Naive thymus-derived CD4-positive, alpha-beta T cell (primary cell): Measurements from ENCODE around the gene PTPN5. TPM values are rescaled to one million over a fixed set of nuclear protein-coding genes. Genes with fewer than 3 reads are reported as not detected.

Experiments used
- ATAC-seq: fragments of 150-1000 bp; cut with Tn5 transposase; 2 replicates; pipeline ENCODE4 v1.10.0; 2021; ENCODE audit warnings: mild to moderate bottlenecking, moderate library complexity
- CTCF ChIA-PET: fragments of 350-600 bp; sonication (Branson Sonifier 250); formaldehyde crosslinking; loops from one replicate; lab custom pipeline; 2021; ENCODE audit warnings: antibody characterized with exemption; lab: Charles Lee
- POLR2A ChIA-PET: fragments of 350-600 bp; sonication (Branson Sonifier 250); formaldehyde crosslinking; loops from one replicate; lab custom pipeline; 2021; ENCODE audit warnings: antibody characterized with exemption, inconsistent platforms; lab: Charles Lee
- DNase-seq, 9 donors: peaks; one replicate each; pipeline versions ENCODE4 v3.0.0 to v3.0.0-alpha.2; 2020 to 2022; ENCODE audit warnings: mixed read lengths in 1 of 9
- H3K27ac ChIP-seq: one replicate; pipeline ENCODE4 v1.7.0; 2013; ENCODE audit warnings: mild to moderate bottlenecking, low read depth, low read length, moderate library complexity
- H3K27me3 ChIP-seq, 2 donors: one replicate each; pipeline ENCODE4 v1.7.0; 2013; ENCODE audit warnings: low read length in 2 of 2, mild to moderate bottlenecking in 2 of 2, moderate library complexity in 2 of 2; ENCODE audit not compliant: control insufficient read depth in 2 of 2, insufficient read depth in 2 of 2
- H3K36me3 ChIP-seq, 3 experiments: 1 replicate in 2 of 3; 2 replicates in 1 of 3; pipeline ENCODE4 v1.7.0; 2013; ENCODE audit warnings: low read length in 3 of 3, mild to moderate bottlenecking in 3 of 3, moderate library complexity in 1 of 3; ENCODE audit not compliant: insufficient read depth in 3 of 3, control insufficient read depth in 2 of 3
- H3K4me1 ChIP-seq, 2 donors: one replicate each; pipeline ENCODE4 v1.7.0; 2013; ENCODE audit warnings: low read length in 2 of 2, mild to moderate bottlenecking in 2 of 2, moderate library complexity in 1 of 2; ENCODE audit not compliant: control insufficient read depth in 2 of 2, insufficient read depth in 2 of 2
- H3K4me3 ChIP-seq: 2 replicates; pipeline ENCODE4 v1.7.0; 2013; ENCODE audit warnings: mild to moderate bottlenecking, low read length
- H3K9me3 ChIP-seq, 3 experiments: 1 replicate in 2 of 3; 2 replicates in 1 of 3; pipeline ENCODE4 v1.7.0; 2013; ENCODE audit warnings: low read length in 3 of 3; ENCODE audit not compliant: control insufficient read depth in 2 of 3
- H3K27ac Mint-ChIP-seq, 9 donors: one replicate each; pipeline ENCODE4 v1.8.0; 2020 to 2022; ENCODE audit warnings: mixed read lengths in 9 of 9, mild to moderate bottlenecking in 8 of 9, moderate library complexity in 5 of 9, inconsistent platforms in 2 of 9
- H3K27me3 Mint-ChIP-seq, 5 donors: one replicate each; pipeline ENCODE4 v1.8.0; 2021 to 2022; ENCODE audit warnings: mixed read lengths in 5 of 5, mild to moderate bottlenecking in 1 of 5
- H3K36me3 Mint-ChIP-seq, 5 donors: one replicate each; pipeline ENCODE4 v1.8.0; 2020 to 2022; ENCODE audit warnings: mixed read lengths in 5 of 5, mild to moderate bottlenecking in 3 of 5, inconsistent platforms in 1 of 5
- H3K4me1 Mint-ChIP-seq, 7 donors: one replicate each; pipeline ENCODE4 v1.8.0; 2020 to 2022; ENCODE audit warnings: mixed read lengths in 7 of 7, mild to moderate bottlenecking in 3 of 7, inconsistent platforms in 1 of 7
- H3K4me3 Mint-ChIP-seq, 10 donors: one replicate each; pipeline ENCODE4 v1.8.0; 2020 to 2022; ENCODE audit warnings: mild to moderate bottlenecking in 10 of 10, mixed read lengths in 10 of 10, moderate library complexity in 6 of 10, inconsistent platforms in 2 of 10
- H3K9me3 Mint-ChIP-seq, 11 donors: one replicate each; pipeline ENCODE4 v1.8.0; 2020 to 2022; ENCODE audit warnings: mixed read lengths in 11 of 11, mild to moderate bottlenecking in 4 of 11, inconsistent platforms in 1 of 11, moderate library complexity in 1 of 11
- intact Hi-C, 2 donors: fragments of 100-400 bp; cut with micrococcal nuclease; formaldehyde crosslinking; loops; one replicate each; pipeline ENCODE4 v1.15.1; 2023
- polyA plus RNA-seq, 2 donors: library from polyadenylated mRNA; unstranded; fragments of 300-500 nt; fragmentation: Illumina TruSeq; gene quantifications; one replicate each; pipeline ENCODE4 v1.2.3, GENCODE V29; 2021
- total RNA-seq, 6 experiments: library from RNA in 5 of 6; stranded (reverse) in 5 of 6; gene quantifications; 1 replicate in 5 of 6; 2 replicates in 1 of 6; pipeline ENCODE4 v1.2.3 and lab custom pipeline; 2021 to 2026

Gene PTPN5
- total and polyA plus RNA-seq, 7 experiments from 2014 or later, result not detected

- ChIA-PET CTCF (interaction anchor here (1.5 kb wide), 1 partner anchor 35 kb away, joined by 3 read pairs; no protein-coding TSS in a partner anchor), POLR2A (no interaction called here)
- intact Hi-C loops, result loop anchor here (1.0 kb wide), 2 partner anchors 27 to 262 kb away; no protein-coding TSS in a partner anchor
- Mint-ChIP-seq H3K4me3 (peak overlapping the region in 2 of 10 donors; percentile 5 to 21), H3K27me3 (peaks cover 5 to 54% (median 8%) of the 10 kb centered on the region in 5 donors), H3K4me1 (peaks cover 0 to 5% (median 4%) of the 10 kb centered on the region in 7 donors), H3K9me3 (peaks cover 0 to 2% (median 0%) of the 10 kb centered on the region in 11 donors), H3K36me3 (no peaks in the 10 kb centered on the region), H3K27ac (peak overlapping the region in 1 of 9 donors; percentile 72)
- Histone ChIP-seq H3K4me1 (no peaks in the 10 kb centered on the region), H3K36me3 (no peaks in the 10 kb centered on the region), H3K27me3 (no peaks in the 10 kb centered on the region), H3K27ac (no peak overlapping the region), H3K4me3 (no peak overlapping the region), H3K9me3 (no peaks in the 10 kb centered on the region)
- peak in 6 of 9 donors; percentile 4 to 47 (median 25) for DNase-seq
- peak; percentile 49 for ATAC-seq
Observed at GRCh38 chr11:18802381-18803257, 11.0 kb upstream of the PTPN5 start.

GRCh38 chr11:18798799-18799469 lies 7.3 kb upstream of the PTPN5 start:
- H3K27ac Mint-ChIP-seq, result no peak overlapping the region
- H3K4me3 Mint-ChIP-seq, result no peak overlapping the region
- POLR2A ChIA-PET, result no interaction called here
- peaks cover 0 to 5% (median 4%) of the 10 kb centered on the region in 7 donors for H3K4me1 Mint-ChIP-seq
- H3K9me3 Mint-ChIP-seq, result peaks cover 0 to 2% (median 0%) of the 10 kb centered on the region in 11 donors
- no peaks in the 10 kb centered on the region for H3K36me3 ChIP-seq
- ATAC-seq (no peak), DNase-seq (no peak)
- H3K4me1 ChIP-seq, result no peaks in the 10 kb centered on the region
- H3K36me3 Mint-ChIP-seq, result no peaks in the 10 kb centered on the region
- H3K27me3 ChIP-seq, result no peaks in the 10 kb centered on the region
- intact Hi-C loops, result no loop called here
- H3K9me3 ChIP-seq, result no peaks in the 10 kb centered on the region
- peaks cover 14 to 52% (median 18%) of the 10 kb centered on the region in 5 donors for H3K27me3 Mint-ChIP-seq
- H3K4me3 ChIP-seq, result no peak overlapping the region
- H3K27ac ChIP-seq, result no peak overlapping the region
- CTCF ChIA-PET, result interaction anchor here (0.6 kb wide), 1 partner anchor 30 kb away, joined by 3 read pairs; no protein-coding TSS in a partner anchor

GRCh38 chr11:18794956-18795355 lies 3.4 kb upstream of the PTPN5 start:
- no peak overlapping the region for H3K4me3 ChIP-seq
- peaks cover 0 to 3% (median 0%) of the 10 kb centered on the region in 11 donors for H3K9me3 Mint-ChIP-seq
- no peak overlapping the region for H3K27ac ChIP-seq
- peaks cover 0 to 8% (median 6%) of the 10 kb centered on the region in 7 donors for H3K4me1 Mint-ChIP-seq
- no peak overlapping the region for H3K4me3 Mint-ChIP-seq
- no peak for DNase-seq
- ChIA-PET CTCF (no interaction called here), POLR2A (no interaction called here)
- H3K36me3 Mint-ChIP-seq, result no peaks in the 10 kb centered on the region
- H3K9me3 ChIP-seq, result no peaks in the 10 kb centered on the region
- ATAC-seq, result no peak
- intact Hi-C loops, result no loop called here
- no peak overlapping the region for H3K27ac Mint-ChIP-seq
- H3K4me1 ChIP-seq, result no peaks in the 10 kb centered on the region
- H3K36me3 ChIP-seq, result no peaks in the 10 kb centered on the region
- H3K27me3 ChIP-seq, result no peaks in the 10 kb centered on the region
- peaks cover 39 to 54% (median 39%) of the 10 kb centered on the region in 5 donors for H3K27me3 Mint-ChIP-seq

- peak overlapping the region in 4 of 10 donors; percentile 5 to 69 (median 44) for H3K4me3 Mint-ChIP-seq
- no peak overlapping the region for H3K27ac Mint-ChIP-seq
- peaks cover 0 to 8% (median 5%) of the 10 kb centered on the region in 7 donors for H3K4me1 Mint-ChIP-seq
- Histone ChIP-seq H3K4me3 (no peak overlapping the region), H3K27me3 (no peaks in the 10 kb centered on the region), H3K27ac (no peak overlapping the region), H3K4me1 (no peaks in the 10 kb centered on the region), H3K9me3 (no peaks in the 10 kb centered on the region), H3K36me3 (no peaks in the 10 kb centered on the region)
- H3K9me3 Mint-ChIP-seq, result peaks cover 0 to 4% (median 0%) of the 10 kb centered on the region in 11 donors
- no peak for DNase-seq
- no peaks in the 10 kb centered on the region for H3K36me3 Mint-ChIP-seq
- ATAC-seq, result no peak
- CTCF ChIA-PET, result no interaction called here
- H3K27me3 Mint-ChIP-seq, result peaks cover 39 to 67% (median 57%) of the 10 kb centered on the region in 5 donors
- POLR2A ChIA-PET, result no interaction called here
- intact Hi-C loops, result no loop called here
Observed at GRCh38 chr11:18792827-18793226, 1.2 kb upstream of the PTPN5 start.

GRCh38 chr11:18791969-18792628 lies 501 bp upstream of the PTPN5 start:
- no peaks in the 10 kb centered on the region for H3K36me3 ChIP-seq
- no peaks in the 10 kb centered on the region for H3K36me3 Mint-ChIP-seq
- H3K4me1 Mint-ChIP-seq, result peaks cover 0 to 8% (median 5%) of the 10 kb centered on the region in 7 donors
- peak overlapping the region in 4 of 10 donors; percentile 5 to 69 (median 46) for H3K4me3 Mint-ChIP-seq
- peaks cover 0 to 1% (median 0%) of the 10 kb centered on the region in 11 donors for H3K9me3 Mint-ChIP-seq
- no peak overlapping the region for H3K27ac Mint-ChIP-seq
- DNase-seq, result no peak
- ChIA-PET CTCF (no interaction called here), POLR2A (no interaction called here)
- H3K27ac ChIP-seq, result no peak overlapping the region
- H3K4me1 ChIP-seq, result no peaks in the 10 kb centered on the region
- H3K4me3 ChIP-seq, result no peak overlapping the region
- ATAC-seq, result no peak
- peaks cover 37 to 70% (median 60%) of the 10 kb centered on the region in 5 donors for H3K27me3 Mint-ChIP-seq
- intact Hi-C loops, result no loop called here
- H3K27me3 ChIP-seq, result no peaks in the 10 kb centered on the region
- H3K9me3 ChIP-seq, result no peaks in the 10 kb centered on the region

GRCh38 chr11:18790883-18791206 lies 753 bp downstream of the PTPN5 start:
- H3K27me3 ChIP-seq, result no peaks in the 10 kb centered on the region
- DNase-seq, result no peak
- H3K4me1 ChIP-seq, result no peaks in the 10 kb centered on the region
- POLR2A ChIA-PET, result no interaction called here
- Mint-ChIP-seq H3K27me3 (peaks cover 33 to 78% (median 60%) of the 10 kb centered on the region in 5 donors), H3K9me3 (peaks cover 0 to 1% (median 0%) of the 10 kb centered on the region in 11 donors), H3K36me3 (no peaks in the 10 kb centered on the region), H3K4me3 (peak overlapping the region in 3 of 10 donors; percentile 9 to 23 (median 11)), H3K27ac (no peak overlapping the region), H3K4me1 (peaks cover 0 to 8% (median 5%) of the 10 kb centered on the region in 7 donors)
- ATAC-seq, result no peak
- intact Hi-C loops, result no loop called here
- CTCF ChIA-PET, result no interaction called here
- H3K9me3 ChIP-seq, result no peaks in the 10 kb centered on the region
- H3K4me3 ChIP-seq, result no peak overlapping the region
- no peaks in the 10 kb centered on the region for H3K36me3 ChIP-seq
- H3K27ac ChIP-seq, result no peak overlapping the region
